Measurements from ENCODE around the gene TCAP.
A peak's percentile ranks its signal among the peaks of the same experiment; 100 is the strongest.

TCAP gene

DNA sequence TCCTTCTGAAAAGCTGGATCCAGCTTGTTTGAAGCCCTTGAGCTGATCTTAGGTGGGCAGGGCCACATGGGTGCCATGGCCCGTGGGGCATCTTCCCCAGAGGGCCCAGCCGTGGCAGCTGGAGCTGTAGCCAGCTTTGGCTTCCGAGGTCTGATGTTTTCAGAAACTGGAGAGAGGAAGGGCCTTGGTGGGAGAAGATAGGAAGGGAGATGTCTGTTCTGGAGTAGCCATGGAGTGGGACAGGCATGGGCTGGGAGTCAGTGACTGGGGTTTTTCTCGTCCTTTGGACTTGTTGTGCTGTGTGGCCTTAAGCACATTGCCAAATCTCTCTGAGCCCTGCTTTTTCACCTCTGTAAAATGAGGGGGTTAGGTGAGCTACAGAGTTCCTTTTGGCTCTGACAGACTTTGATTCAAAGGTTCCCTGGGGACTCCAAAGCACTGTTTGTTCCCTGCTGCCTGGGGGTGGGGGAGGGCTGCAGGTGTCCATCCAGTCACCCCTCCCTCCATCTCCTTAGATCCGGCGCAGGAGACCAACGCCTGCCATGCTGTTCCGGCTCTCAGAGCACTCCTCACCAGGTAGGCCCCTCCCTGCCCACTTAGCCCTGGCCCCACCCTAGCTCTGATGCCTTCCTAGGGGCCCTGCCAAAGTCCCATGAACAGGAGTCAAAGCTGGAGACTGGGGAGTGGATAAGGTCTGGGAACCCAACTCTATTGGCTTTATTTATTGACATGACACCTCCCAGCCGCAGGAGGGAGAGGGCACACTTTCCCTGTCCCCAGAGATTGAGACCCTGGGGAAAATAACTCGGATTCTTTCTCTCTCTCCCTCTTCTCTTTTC is 36.3 kb upstream of the TCAP start:
- no peak for DNase-seq (ENCODE audit: low read depth, low spot score)

DNA sequence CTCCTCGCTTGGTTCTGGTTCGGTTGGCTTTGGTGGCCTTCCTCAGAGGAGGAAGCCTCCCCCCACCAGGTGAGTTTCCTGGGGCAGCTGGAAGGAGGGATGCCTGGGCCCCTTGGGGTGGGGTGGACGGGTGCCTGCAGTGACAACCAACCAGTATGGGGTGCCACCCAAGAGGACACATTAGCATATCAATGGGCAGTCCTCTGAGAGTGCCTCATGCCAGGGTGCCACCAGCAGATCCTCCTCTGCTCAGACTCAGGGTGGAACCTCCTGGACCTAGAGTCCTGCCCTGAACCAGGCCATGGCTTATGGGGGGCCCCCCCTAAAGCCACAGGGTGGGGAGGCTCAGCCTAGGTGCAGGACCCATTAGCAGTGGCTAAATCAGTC is 35.7 kb upstream of the TCAP start:
- no peak for DNase-seq (ENCODE audit: low read depth, low spot score)

DNA sequence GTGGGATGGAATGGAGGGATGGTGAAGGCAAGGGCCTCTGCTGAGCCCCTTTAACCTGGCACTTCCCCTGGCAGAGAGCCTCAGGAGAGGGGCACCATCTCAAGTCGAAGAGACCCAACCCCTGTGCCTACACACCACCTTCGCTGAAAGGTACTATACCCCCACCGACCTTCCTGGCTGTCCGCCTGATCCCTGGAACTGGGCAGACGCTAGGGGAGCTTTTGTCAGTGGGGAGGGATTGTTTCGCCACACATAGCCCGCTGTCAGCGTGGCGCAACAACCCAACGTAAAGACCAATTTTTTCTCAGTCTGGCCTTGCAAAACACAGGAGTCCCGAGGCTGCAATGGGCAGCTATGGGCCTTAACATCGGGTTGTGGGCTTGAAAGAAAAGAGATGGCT is 35.3 kb upstream of the TCAP start:
- no peak for DNase-seq (ENCODE audit: low read depth, low spot score)

DNA sequence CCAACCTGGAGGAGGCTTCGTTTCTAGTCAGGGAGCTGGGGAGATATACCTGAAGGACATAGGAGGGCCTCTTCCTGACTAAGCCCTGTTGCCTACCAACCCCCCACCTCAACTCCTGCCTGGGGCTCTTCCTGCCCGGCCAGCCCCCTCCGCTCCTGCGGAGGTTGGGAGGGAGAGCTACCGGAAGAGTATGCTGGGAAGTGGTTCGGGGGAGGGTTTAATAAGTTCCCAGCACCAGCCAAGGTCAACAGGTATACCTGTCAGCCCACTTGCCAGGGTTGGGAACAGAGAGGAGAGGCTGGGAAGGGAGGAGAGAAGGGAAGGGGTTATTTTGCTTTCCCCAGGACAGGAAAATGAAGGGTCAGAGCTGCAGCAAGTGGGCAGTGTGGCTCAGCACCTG is 33.7 kb upstream of the TCAP start:
- no peak for DNase-seq (ENCODE audit: low read depth, low spot score)

DNA sequence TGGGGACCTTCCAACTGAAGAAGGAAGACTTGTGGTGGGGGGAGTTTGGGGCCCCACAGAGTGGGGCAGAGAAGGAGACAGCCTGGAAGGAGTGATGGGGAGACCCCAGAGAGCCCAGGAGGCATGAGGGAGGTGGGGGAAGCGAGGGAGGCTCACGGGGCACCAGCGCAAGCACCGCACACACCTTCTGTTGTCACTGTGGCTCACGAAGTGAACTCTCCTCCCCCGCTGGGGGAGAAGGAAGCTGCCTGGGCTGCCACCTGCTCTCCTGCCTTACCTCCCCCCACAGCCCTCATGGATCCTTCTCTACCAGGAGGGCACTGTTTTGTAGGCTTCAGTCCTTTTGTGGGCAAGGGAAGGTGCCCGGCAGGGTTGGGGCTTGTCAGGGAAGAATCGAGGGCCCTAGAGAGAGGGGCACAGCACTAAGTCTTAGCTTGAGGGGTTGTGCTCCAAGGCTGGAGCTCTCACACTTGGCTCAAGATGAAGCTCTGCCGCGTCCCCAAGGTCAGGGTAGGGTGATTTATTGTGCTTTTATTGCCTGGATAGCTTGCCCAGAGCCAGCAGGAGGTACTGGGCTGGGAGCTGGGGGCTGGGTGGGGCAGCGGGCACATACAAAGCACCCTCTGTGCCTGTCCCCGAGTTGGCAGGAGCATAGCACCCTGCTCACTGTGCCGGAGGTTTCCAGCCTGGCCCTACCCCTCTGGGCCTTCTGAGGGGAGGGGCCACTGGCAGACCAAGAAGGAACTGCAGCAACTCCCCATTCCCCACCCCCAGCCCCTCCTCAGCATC is 32.8 kb upstream of the TCAP start:
- DNase-seq (ENCODE audit: low read depth, low spot score), result no peak

DNA sequence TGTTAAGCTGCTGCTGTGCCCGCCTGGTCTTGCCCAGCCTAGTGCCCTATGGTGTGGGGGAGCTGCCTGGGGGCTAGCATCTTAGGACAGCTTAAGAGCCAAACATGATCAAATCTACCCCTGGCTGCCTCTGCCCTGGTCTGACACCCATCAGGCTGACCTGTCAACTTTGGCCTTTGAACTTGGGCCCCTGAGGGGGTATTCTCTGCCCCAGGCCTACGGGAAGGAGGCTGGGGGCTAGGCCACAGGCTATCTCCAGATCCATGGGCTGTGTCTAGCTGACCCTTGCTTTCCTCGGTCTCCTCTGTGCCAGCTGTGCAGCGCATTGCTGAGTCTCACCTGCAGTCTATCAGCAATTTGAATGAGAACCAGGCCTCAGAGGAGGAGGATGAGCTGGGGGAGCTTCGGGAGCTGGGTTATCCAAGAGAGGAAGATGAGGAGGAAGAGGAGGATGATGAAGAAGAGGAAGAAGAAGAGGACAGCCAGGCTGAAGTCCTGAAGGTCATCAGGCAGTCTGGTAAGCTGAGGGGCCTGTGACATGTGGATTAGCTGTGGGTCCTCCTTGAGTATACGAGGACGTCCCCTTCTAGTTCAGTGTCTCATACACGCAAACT is 31.5 kb upstream of the TCAP start:
- no peak for DNase-seq (ENCODE audit: low read depth, low spot score)

DNA sequence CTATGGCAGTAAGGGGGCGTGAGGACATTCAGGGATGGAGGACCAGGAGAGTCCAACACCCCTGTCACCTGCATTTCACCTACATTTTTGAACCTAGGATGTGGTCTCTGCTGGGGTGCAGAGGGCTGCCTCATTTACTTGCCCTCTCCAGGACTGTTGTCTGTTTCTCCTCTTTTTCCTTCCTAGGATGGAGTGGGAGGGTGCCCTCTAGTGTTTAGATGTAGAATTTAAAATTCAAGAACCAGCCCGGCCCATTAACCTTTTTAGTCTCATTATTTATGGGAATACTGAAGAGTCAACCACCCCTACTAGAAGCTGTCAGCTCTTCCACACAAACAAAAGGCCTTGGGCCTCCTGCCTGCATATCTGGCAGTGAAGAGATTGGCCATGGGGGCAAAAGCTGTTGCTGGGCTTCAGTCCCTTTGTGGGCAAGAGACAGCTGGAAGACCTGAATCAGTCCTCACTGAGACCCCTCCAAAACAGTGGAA is 30.7 kb upstream of the TCAP start:
- no peak for DNase-seq (ENCODE audit: low read depth, low spot score)

DNA sequence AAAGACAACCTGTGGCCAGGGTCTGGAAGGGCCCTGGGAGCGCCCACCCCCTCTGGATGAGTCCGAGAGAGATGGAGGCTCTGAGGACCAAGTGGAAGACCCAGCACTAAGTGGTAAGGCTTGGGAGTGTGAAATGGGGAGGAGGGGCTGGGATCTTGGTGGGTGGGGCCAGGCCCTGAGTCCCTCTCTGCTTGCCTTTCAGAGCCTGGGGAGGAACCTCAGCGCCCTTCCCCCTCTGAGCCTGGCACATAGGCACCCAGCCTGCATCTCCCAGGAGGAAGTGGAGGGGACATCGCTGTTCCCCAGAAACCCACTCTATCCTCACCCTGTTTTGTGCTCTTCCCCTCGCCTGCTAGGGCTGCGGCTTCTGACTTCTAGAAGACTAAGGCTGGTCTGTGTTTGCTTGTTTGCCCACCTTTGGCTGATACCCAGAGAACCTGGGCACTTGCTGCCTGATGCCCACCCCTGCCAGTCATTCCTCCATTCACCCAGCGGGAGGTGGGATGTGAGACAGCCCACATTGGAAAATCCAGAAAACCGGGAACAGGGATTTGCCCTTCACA is 29.5 kb upstream of the TCAP start:
- no peak for DNase-seq (ENCODE audit: low read depth, low spot score)

DNA sequence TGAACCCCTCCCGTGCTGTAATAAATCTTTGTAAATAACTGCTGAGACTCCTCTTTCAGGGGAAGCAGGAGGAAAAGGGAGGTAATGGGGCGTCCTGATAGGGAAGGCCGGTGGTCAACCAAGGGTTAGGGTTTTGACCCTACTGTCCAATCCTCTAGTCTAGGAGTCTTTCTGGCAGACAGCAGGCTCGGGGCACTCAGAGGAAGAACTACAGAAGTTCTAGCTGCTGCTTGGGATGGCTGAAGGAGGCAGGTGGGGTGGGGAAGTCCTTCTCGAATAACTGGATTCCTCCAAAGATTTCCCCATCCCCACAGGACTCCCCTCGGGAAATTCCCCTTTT is 28.6 kb upstream of the TCAP start:
- no peak for DNase-seq (ENCODE audit: low read depth, low spot score)

DNA sequence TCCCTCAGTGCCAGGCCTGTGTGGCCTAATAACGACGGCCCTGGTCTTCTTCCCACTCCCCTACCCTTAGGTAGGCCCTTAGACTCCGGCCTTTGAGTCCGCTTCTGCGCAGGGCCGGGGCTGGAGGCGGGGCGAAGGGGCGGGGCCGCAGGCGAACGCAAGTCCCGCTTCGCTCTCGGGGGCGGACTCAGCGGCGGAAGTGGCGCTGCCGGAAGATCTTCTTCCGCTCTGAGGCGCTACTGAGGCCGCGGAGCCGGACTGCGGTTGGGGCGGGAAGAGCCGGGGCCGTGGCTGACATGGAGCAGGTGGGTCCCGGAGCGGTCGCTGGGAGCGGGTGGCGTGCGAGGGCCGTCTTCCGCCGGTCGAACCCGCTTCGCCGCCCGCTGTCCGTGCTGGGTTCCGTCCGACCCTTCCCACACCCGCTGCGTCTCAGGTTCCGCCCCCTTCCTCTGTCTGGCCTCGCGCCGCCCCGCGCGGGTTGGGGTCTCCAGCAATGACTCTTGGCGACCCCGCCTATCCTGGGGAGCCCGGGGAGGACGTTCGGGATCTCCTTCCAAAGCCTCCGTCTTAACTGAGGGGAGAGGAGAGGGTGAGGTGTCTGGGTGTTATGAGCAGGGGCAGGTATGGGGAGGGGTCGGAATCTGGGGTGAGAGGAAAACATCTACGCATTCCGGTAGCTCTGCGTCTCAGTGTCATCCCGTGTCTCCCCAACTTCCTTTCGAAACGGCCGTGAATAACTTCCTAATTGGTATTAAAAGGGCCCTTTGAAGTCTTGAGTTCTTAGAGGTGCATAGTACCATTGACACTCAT is 28.0 kb upstream of the TCAP start, which contains the start of gene STARD3:
TSS of gene STARD3 (plus strand) at position 218 of the 810 bp plus-strand sequence. CDS start 16,388 bp downstream, outside the sequence.
- peak; percentile 63 for DNase-seq (ENCODE audit: low read depth, low spot score)

DNA sequence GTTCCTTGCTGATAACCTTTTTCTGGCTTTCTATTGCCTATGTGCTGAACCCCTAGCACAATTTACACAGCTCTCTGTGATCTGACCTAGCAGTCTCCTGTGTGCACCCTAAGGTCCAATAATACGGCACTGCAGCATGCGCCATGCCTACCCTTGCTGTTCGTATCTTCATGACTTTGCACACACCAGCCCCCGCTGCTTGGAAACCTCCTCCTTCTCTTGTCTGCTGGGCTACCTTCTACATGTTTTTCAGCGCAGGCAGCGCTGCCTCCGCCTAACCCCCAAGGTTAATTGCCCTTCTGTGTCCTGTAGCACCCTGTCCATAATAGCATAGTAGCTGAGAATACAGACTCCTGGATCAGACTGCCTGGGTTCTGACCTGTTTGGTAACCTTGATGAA is 26.8 kb upstream of the TCAP start:
- DNase-seq (ENCODE audit: low read depth, low spot score), result no peak

DNA sequence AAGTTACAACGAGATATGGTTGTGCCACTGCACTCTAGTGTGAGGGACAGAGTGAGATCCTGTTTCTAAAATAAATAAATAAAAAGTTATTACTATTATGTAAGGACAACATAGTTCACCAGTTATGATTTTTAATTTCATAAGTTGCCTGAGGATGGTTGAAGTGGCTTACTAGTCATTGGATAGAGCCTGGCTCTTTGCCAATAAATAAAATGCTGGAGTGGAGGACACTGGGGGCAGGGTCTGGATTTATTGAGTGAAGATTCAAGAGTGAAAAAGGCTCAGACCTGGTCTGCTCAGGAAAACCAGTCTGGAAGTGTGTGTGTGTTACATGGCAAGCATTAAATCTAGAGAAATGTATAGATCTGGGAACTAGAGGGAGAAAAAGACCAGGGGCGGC is 26.1 kb upstream of the TCAP start:
- no peak for DNase-seq (ENCODE audit: low read depth, low spot score)

DNA sequence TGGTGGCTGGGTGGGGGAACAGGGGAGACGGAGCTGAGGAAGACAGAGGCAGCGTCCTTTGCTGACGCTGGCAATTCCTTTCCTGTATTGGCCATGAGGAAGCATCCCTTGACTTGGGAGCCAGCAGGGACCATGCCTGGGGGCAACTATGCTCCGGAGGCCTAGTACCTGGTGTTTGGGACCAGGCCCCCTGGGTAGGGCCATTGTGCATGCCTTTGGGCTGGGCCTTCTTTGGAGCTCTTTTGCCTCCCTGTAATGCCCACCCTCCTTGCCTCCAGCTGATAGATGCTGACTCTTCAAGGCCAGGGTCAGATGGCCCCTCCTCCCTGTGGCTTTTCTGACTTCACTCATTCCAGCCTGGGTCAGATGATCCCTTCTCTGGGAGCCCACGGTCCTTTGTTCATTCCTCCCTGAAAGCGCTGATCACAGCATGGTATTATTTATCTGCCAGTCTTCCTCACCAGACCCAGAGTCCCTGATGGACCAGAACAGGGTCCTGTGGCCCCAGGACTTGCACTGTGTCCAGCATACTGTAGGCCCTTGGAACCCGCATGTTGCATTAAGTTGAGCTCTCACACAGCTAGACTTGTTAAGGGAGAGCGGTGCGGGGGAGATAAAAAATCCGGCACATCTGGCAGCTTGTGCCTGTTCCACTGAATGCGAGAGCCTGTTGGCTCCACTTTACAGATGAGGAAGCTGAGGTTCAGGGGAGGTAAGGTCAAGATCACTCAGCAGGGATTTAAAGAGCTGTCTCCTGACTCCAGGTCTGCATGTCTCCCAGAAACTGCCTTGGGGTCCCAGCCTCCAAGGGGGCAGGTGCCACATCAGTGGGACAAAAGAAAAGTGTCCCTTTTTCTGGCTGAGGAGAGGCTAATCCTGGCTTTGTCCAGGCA is 25.3 kb upstream of the TCAP start:
- no peak for DNase-seq (ENCODE audit: low read depth, low spot score)

DNA sequence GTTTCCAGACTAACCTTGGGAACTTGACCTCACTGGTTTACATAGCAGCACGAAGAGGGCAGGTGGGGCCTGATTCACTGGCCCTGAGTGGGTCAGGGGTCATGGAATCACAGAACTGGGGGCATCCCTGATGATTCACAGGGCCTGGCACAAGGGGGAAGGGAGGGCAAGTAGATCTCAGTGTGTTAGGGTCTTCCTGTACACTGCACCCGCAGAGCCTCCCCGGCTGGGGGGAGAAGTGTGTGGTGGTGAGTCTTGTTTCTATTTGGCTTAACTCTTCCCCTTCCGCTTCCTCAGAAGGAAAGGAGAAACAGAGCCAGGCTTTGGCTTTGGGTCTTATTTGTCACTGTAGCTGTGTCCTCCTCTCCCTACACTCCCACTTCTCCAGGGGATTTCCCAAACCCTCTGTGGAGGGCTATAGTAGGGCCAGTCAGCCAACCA is 24.5 kb upstream of the TCAP start:
- no peak for DNase-seq (ENCODE audit: low read depth, low spot score)

DNA sequence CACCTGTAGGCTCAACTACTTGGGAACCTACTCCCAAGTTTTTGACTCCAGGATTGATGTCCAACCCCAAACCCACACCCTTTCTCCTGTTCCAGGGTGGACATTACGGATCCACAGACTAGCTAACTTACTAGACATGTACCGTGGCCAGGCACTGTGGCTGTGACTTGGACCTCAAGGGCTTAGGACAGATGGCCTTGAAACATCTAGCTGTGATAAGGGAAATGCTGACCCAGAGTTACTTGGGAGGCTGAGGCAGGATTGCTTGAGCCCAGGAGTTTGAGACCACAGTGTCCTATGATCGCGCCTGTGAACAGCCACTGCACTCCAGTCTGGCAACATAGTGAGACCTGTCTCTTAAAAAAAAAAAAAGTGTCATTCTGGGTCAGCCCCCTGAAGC is 24.1 kb upstream of the TCAP start:
- no peak for DNase-seq (ENCODE audit: low read depth, low spot score)

DNA sequence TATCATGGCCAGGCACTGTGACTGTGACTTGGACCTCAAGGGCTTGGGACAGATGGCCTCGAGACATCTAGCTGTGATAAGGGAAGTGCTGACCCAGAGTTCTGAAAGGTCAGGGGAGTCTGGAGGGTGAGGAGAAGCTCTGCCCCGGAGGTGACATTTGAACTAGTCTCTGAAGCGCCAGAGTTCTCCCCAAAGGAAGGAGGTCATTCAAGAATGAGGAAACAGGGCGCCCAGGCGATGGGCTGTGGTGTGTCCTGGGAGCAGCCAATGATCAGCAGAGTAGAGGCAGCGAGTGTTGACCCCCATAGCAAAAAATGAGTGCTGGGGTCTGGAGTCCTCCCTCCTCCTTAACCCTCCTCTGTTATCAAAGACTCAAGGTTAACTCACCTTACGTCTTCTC is 23.3 kb upstream of the TCAP start:
- no peak for DNase-seq (ENCODE audit: low read depth, low spot score)

DNA sequence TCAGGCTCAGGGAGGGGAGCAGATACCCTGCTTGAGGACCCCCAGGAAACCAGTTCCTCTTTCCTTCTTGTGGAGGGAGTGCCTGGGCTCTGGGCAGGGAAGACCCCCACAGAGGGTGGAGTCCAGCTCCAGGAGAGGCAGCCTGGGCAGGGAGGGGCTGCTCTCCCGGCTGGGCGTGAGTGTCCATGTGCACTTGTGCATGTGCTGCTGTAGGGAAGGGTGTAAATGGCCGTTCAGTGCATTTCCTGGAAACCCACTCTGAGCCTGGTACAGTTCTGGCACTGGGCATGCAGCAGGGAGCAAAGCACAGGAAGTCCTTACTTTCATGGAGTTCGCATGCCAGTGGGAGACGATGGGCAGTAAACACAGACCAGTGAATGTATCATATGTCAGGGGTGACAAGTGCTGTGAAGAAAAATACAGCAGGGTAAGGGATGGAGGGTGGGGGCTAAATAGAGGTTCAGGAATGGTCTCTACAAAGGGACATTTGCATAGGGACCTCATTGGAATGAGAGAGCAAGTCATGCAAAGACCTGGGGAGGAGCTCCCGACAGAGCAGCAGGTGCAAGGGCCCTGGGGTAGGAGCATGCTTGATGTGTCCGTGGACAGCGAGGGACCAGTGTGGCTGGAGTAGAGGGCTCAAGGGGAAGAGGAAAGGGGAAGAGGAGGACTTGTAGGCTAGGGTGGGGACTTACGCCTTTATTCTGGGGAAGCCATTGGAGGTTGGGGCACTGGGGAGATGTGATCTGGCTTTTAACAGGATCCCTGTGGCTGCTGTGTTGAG is 22.7 kb upstream of the TCAP start:
- DNase-seq (ENCODE audit: low read depth, low spot score), result no peak

DNA sequence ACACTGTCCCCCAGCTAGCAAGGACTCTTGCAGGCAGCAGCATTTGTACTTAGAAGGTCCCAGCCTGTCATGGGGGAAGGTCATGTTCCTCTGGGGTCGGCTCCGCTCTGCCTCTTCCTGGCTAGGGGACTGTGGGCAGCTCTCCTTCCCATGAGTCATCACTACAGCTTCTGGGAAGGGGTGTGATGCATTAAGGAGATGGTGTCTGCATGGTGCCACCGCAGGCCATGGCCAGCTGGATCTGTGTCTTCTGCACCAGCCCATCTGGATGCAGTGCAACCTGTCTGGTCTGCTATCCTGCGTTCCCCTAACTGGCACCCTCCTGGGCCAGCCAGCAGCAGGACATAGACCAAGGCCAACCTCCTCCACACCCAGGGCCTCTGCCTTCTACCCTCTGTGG is 21.9 kb upstream of the TCAP start:
- no peak for DNase-seq (ENCODE audit: low read depth, low spot score)

DNA sequence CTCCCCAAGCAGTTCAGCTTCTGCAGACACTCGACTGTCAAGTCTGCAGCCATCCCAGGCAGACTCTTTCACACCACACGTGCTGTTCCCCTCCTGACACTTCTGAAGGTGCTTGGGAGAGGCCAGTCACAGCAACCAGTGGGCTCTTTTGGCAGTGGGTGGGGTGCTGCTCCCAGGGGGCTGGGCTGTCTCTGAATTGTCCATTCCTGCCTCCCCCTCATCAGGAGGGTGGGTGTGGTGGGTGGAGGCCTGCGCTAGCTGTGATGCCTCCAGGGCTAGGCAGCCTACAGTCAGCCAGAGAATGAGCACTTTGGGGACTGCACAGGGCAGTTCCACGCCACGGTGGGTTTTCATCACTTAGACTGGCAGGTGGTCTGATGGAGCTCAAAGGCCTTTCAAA is 17.9 kb upstream of the TCAP start:
- DNase-seq (ENCODE audit: low read depth, low spot score), result no peak

All from smooth muscle cell of the brain vasculature (primary cell).